ENCODE results near the gene HMOX2.

The HMOX2 gene

GRCh38 chr16:4475880-4476788, at the start of gene HMOX2:
Gene HMOX2, plus strand, starts transcription at chr16:4476398. Its CDS starts 29,127 bp downstream, at chr16:4505525.
- peak; percentile 93 for DNase-seq

- no peak for DNase-seq
These were observed 49.4 kb upstream of the HMOX2 start for GRCh38 chr16:4426722-4427372.

GRCh38 chr16:4428500-4428899, 47.7 kb upstream of the HMOX2 start:
- no peak for DNase-seq

GRCh38 chr16:4431023-4431422, 45.2 kb upstream of the HMOX2 start:
- no peak for DNase-seq

GRCh38 chr16:4433228-4433627, 43.0 kb upstream of the HMOX2 start:
- no peak for DNase-seq

- no peak for DNase-seq
These were observed 42.0 kb upstream of the HMOX2 start for GRCh38 chr16:4433914-4434787.

- no peak for DNase-seq
These were observed 40.7 kb upstream of the HMOX2 start for GRCh38 chr16:4435337-4436067.

GRCh38 chr16:4437366-4437765, 38.8 kb upstream of the HMOX2 start:
- DNase-seq, result no peak

- no peak for DNase-seq
These were observed 33.8 kb upstream of the HMOX2 start for GRCh38 chr16:4442371-4442770.

GRCh38 chr16:4443271-4443670, 32.9 kb upstream of the HMOX2 start:
- DNase-seq, result no peak

GRCh38 chr16:4443986-4444385, 32.2 kb upstream of the HMOX2 start:
- DNase-seq, result no peak

- DNase-seq, result no peak
These were observed 25.8 kb upstream of the HMOX2 start for GRCh38 chr16:4450430-4450829.

GRCh38 chr16:4450931-4451519, 25.2 kb upstream of the HMOX2 start:
- DNase-seq, result no peak

GRCh38 chr16:4452674-4453073, 23.5 kb upstream of the HMOX2 start:
- no peak for DNase-seq

- DNase-seq, result no peak
These were observed 21.6 kb upstream of the HMOX2 start for GRCh38 chr16:4454623-4455022.

- no peak for DNase-seq
These were observed 21.1 kb upstream of the HMOX2 start for GRCh38 chr16:4455081-4455480.

GRCh38 chr16:4455951-4456350, 20.2 kb upstream of the HMOX2 start:
- DNase-seq, result no peak

GRCh38 chr16:4460936-4461249, 15.3 kb upstream of the HMOX2 start:
- DNase-seq, result no peak

GRCh38 chr16:4461250-4462085, 14.7 kb upstream of the HMOX2 start:
- DNase-seq, result no peak

- DNase-seq, result no peak
These were observed 12.6 kb upstream of the HMOX2 start for GRCh38 chr16:4463522-4464163.

Measured in CD4-positive, alpha-beta T cell treated with Interleukin-17A for 4 hours (primary cell).